ENCODE data around the gene GCSAM. TPM values are rescaled to one million over a fixed set of nuclear protein-coding genes. Genes with fewer than 3 reads are reported as not detected.

Gene GCSAM
- total and polyA plus RNA-seq, 7 experiments from 2014 or later: 5.5 to 38.8 (median 24.9) TPM

Small RNAs within 50 kb of the gene (microRNA-seq; reads per million reads assigned to microRNA genes)
- gene MIR567 (ENCODE audit: borderline microRNAs expressed): not detected

Other genes with a start within 250 kb of the GCSAM start
- 10 to 100 TPM; 18.4 to 43.6 (median 34.9) TPM for gene ABHD10, start 154.2 kb downstream of the GCSAM start, total RNA-seq
- gene ABHD10, start 154.2 kb downstream of the GCSAM start, polyA plus RNA-seq: 10 to 100 TPM; 37.8 to 44.5 TPM
- gene TAGLN3, start 134.3 kb downstream of the GCSAM start, total RNA-seq: under 1 TPM in 1 of 5 experiments, not detected in 4; 0.51 TPM
- gene TAGLN3, start 134.3 kb downstream of the GCSAM start, polyA plus RNA-seq: not detected
- gene TMPRSS7, start 98.5 kb downstream of the GCSAM start, total RNA-seq: not detected
- gene TMPRSS7, start 98.5 kb downstream of the GCSAM start, polyA plus RNA-seq: under 1 TPM in 1 of 2 donors, not detected in 1; 0.09 TPM
- 10 to 100 TPM in 1 of 5 experiments, 1 to 10 TPM in 4; 1.2 to 12.3 (median 1.9) TPM for gene C3orf52, start 46.9 kb downstream of the GCSAM start, total RNA-seq
- gene C3orf52, start 46.9 kb downstream of the GCSAM start, polyA plus RNA-seq: 1 to 10 TPM; 1.3 to 2.1 TPM
- gene SLC9C1, start 161.0 kb upstream of the GCSAM start, total RNA-seq: not detected
- under 1 TPM in 1 of 2 donors, not detected in 1; 0.08 TPM for gene SLC9C1, start 161.0 kb upstream of the GCSAM start, polyA plus RNA-seq
- gene CD200, start 199.9 kb upstream of the GCSAM start, total RNA-seq: 1 to 10 TPM; 2.5 to 9.1 (median 2.9) TPM
- 1 to 10 TPM; 2.5 to 3.0 TPM for gene CD200, start 199.9 kb upstream of the GCSAM start, polyA plus RNA-seq

Measured in naive thymus-derived CD4-positive, alpha-beta T cell (primary cell).